ENCODE results near the gene IQGAP3. TPM values are rescaled to one million over a fixed set of nuclear protein-coding genes. Genes with fewer than 3 reads are reported as not detected.

The IQGAP3 gene
- total and polyA plus RNA-seq, 4 donors = under 0.01 to 8.5 (median 0.43) TPM

DNA sequence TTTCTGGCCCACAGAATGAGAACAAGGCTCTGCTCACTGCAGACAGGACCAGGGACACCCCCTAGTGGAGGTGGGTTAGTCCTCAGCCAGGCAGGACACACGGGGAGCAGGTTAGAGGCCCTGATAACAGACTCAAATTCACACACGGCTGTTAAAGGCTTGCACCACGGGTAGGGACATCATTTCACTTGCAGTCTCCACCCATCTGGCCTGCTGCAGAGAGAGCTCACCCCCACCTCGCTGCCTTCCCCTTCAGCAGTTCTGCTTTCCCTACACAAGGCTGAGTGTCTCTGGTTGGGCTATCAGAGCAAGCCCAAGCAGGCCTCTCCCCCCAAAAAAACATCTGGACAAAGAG lies 92.4 kb downstream of the IQGAP3 start:
- H3K36me3 ChIP-seq (ENCODE audit: control insufficient read depth in 4 of 4, insufficient read depth in 3 of 4, low read depth in 1 of 4, low read length in 3 of 4) = peaks cover 18 to 67% (median 50%) of the 10 kb centered on the region in 4 donors
- no peak overlapping the region for H3K9ac ChIP-seq (ENCODE audit: low read depth in 1 of 2, low read length in 2 of 2)
- TF ChIP-seq, protein P1, sequence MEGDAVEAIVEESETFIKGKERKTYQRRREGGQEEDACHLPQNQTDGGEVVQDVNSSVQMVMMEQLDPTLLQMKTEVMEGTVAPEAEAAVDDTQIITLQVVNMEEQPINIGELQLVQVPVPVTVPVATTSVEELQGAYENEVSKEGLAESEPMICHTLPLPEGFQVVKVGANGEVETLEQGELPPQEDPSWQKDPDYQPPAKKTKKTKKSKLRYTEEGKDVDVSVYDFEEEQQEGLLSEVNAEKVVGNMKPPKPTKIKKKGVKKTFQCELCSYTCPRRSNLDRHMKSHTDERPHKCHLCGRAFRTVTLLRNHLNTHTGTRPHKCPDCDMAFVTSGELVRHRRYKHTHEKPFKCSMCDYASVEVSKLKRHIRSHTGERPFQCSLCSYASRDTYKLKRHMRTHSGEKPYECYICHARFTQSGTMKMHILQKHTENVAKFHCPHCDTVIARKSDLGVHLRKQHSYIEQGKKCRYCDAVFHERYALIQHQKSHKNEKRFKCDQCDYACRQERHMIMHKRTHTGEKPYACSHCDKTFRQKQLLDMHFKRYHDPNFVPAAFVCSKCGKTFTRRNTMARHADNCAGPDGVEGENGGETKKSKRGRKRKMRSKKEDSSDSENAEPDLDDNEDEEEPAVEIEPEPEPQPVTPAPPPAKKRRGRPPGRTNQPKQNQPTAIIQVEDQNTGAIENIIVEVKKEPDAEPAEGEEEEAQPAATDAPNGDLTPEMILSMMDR (IDR thresholded peaks at IDR 0.05; ENCODE audit: low read depth, low read length, missing input control) = peak; percentile 6
- TF ChIP-seq HNF4A (conservative IDR thresholded peaks at IDR 0.05) = no peak
- TF ChIP-seq, protein P2, sequence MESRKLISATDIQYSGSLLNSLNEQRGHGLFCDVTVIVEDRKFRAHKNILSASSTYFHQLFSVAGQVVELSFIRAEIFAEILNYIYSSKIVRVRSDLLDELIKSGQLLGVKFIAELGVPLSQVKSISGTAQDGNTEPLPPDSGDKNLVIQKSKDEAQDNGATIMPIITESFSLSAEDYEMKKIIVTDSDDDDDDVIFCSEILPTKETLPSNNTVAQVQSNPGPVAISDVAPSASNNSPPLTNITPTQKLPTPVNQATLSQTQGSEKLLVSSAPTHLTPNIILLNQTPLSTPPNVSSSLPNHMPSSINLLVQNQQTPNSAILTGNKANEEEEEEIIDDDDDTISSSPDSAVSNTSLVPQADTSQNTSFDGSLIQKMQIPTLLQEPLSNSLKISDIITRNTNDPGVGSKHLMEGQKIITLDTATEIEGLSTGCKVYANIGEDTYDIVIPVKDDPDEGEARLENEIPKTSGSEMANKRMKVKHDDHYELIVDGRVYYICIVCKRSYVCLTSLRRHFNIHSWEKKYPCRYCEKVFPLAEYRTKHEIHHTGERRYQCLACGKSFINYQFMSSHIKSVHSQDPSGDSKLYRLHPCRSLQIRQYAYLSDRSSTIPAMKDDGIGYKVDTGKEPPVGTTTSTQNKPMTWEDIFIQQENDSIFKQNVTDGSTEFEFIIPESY (IDR thresholded peaks at IDR 0.05) = no peak
- peak; percentile 5 to 38 for TF ChIP-seq RAD21 (IDR thresholded peaks at IDR 0.05)
- TF ChIP-seq JUND (IDR thresholded peaks at IDR 0.05) = no peak
- TF ChIP-seq SP1 (IDR thresholded peaks at IDR 0.05) = no peak
- no peak for TF ChIP-seq GABPA (IDR thresholded peaks at IDR 0.05 in 1 of 2, conservative IDR thresholded peaks at IDR 0.05 in 1 of 2)
- no peak for TF ChIP-seq FOXA2 (IDR thresholded peaks at IDR 0.05)
- no peak for TF ChIP-seq FOXA1 (IDR thresholded peaks at IDR 0.05)
- H3K27me3 ChIP-seq (ENCODE audit: control insufficient read depth in 4 of 4, insufficient read depth in 4 of 4, low read length in 3 of 4) = no peaks in the 10 kb centered on the region
- H3K9me3 ChIP-seq (ENCODE audit: control insufficient read depth in 4 of 4, low read length in 3 of 4) = no peaks in the 10 kb centered on the region
- no peak for DNase-seq (ENCODE audit: low spot score)
- H3K4me1 ChIP-seq (ENCODE audit: control insufficient read depth in 4 of 4, insufficient read depth in 4 of 4, low read length in 3 of 4) = peaks cover 9 to 32% (median 26%) of the 10 kb centered on the region in 4 donors
- WGBS = 65% methylated on average over 4 of the region's 4 CpGs
- H3K27ac ChIP-seq (ENCODE audit: low read depth in 1 of 2, low read length in 2 of 2) = no peak overlapping the region
- H3K4me3 ChIP-seq (ENCODE audit: low read depth in 1 of 3, low read length in 3 of 3) = no peak overlapping the region

DNA sequence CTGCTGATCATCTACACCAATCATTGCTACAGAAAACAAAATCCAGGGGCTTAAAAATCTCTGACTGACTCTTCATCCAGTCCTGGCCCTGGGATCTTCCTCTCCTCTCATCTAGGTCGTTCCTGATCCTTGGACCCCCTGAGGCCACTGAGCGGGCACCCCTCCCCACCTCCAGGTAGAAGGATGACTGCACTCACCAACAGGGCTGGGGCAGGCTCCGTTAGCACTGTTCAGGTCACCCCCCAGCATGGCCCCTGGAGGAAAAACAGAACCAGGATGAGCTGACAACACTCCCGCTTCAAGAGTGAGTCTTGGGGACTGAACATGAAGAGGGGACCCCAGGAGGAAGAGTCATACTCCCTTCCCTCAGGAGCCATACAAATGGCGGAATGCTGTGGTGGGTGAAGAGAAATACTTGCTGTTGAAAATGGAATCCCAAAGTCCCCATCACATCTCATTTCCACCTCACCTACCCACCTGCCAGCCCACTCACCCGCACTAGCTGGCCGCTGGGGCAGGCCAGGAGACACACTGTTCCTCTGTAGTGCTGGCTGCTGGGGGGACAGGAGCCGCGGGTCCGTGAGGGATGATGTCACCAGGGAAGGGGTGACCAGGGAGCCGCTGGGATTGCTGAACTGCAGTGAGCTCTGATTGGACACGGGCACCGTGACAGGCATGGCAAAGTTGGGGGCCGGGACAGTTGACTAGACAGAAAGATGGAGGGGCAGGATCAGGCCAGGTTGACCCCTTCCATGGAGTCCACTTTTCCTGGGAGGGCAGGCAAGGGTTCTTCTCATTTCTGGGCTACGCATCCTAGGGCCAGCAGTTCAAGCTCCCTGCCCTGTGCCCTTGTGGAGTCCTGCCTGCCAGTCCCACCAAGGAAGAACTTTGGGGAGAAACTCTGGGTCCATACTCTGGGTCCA lies 93.0 kb downstream of the IQGAP3 start:
- H3K36me3 ChIP-seq (ENCODE audit: control insufficient read depth in 4 of 4, insufficient read depth in 3 of 4, low read depth in 1 of 4, low read length in 3 of 4) = peaks cover 19 to 69% (median 56%) of the 10 kb centered on the region in 4 donors
- TF ChIP-seq, protein P3, sequence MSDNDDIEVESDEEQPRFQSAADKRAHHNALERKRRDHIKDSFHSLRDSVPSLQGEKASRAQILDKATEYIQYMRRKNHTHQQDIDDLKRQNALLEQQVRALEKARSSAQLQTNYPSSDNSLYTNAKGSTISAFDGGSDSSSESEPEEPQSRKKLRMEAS (IDR thresholded peaks at IDR 0.05) = no peak
- TF ChIP-seq RXRA (IDR thresholded peaks at IDR 0.05) = no peak
- TF ChIP-seq TAF1 (conservative IDR thresholded peaks at IDR 0.05) = no peak
- no peak for TF ChIP-seq FOXA1 (IDR thresholded peaks at IDR 0.05)
- TF ChIP-seq JUND (IDR thresholded peaks at IDR 0.05) = no peak
- no peak for TF ChIP-seq GABPA (IDR thresholded peaks at IDR 0.05 in 1 of 2, conservative IDR thresholded peaks at IDR 0.05 in 1 of 2)
- TF ChIP-seq, protein P4, sequence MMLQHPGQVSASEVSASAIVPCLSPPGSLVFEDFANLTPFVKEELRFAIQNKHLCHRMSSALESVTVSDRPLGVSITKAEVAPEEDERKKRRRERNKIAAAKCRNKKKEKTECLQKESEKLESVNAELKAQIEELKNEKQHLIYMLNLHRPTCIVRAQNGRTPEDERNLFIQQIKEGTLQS (IDR thresholded peaks at IDR 0.05) = no peak
- no peak for TF ChIP-seq SP1 (IDR thresholded peaks at IDR 0.05)
- no peak for TF ChIP-seq HNF4G (IDR thresholded peaks at IDR 0.05)
- TF ChIP-seq, protein P5, sequence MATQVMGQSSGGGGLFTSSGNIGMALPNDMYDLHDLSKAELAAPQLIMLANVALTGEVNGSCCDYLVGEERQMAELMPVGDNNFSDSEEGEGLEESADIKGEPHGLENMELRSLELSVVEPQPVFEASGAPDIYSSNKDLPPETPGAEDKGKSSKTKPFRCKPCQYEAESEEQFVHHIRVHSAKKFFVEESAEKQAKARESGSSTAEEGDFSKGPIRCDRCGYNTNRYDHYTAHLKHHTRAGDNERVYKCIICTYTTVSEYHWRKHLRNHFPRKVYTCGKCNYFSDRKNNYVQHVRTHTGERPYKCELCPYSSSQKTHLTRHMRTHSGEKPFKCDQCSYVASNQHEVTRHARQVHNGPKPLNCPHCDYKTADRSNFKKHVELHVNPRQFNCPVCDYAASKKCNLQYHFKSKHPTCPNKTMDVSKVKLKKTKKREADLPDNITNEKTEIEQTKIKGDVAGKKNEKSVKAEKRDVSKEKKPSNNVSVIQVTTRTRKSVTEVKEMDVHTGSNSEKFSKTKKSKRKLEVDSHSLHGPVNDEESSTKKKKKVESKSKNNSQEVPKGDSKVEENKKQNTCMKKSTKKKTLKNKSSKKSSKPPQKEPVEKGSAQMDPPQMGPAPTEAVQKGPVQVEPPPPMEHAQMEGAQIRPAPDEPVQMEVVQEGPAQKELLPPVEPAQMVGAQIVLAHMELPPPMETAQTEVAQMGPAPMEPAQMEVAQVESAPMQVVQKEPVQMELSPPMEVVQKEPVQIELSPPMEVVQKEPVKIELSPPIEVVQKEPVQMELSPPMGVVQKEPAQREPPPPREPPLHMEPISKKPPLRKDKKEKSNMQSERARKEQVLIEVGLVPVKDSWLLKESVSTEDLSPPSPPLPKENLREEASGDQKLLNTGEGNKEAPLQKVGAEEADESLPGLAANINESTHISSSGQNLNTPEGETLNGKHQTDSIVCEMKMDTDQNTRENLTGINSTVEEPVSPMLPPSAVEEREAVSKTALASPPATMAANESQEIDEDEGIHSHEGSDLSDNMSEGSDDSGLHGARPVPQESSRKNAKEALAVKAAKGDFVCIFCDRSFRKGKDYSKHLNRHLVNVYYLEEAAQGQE (IDR thresholded peaks at IDR 0.05) = no peak
- no peak overlapping the region for H3K27ac ChIP-seq (ENCODE audit: low read depth in 1 of 2, low read length in 2 of 2)
- H3K9ac ChIP-seq (ENCODE audit: low read depth in 1 of 2, low read length in 2 of 2) = no peak overlapping the region
- DNase-seq (ENCODE audit: low spot score) = no peak
- 91% methylated on average over 15 of the region's 15 CpGs for WGBS
- H3K9me3 ChIP-seq (ENCODE audit: control insufficient read depth in 4 of 4, low read length in 3 of 4) = no peaks in the 10 kb centered on the region
- H3K27me3 ChIP-seq (ENCODE audit: control insufficient read depth in 4 of 4, insufficient read depth in 4 of 4, low read length in 3 of 4) = no peaks in the 10 kb centered on the region
- H3K4me1 ChIP-seq (ENCODE audit: control insufficient read depth in 4 of 4, insufficient read depth in 4 of 4, low read length in 3 of 4) = peaks cover 9 to 28% (median 23%) of the 10 kb centered on the region in 4 donors
- no peak overlapping the region for H3K4me3 ChIP-seq (ENCODE audit: low read depth in 1 of 3, low read length in 3 of 3)

All from liver (tissue), 9 donors.